Myometrial cell (primary cell): Measurements from ENCODE around the gene ADAMTSL4. TPM values are rescaled to one million over a fixed set of nuclear protein-coding genes. Genes with fewer than 3 reads are reported as not detected.

Source experiments
- total RNA-seq: library from RNA; depleted of rRNA; stranded (reverse); fragments of >200 nt; gene quantifications from 2 replicates; pipeline ENCODE4 v1.2.3, GENCODE V29; 2015

The ADAMTSL4 gene
- 13.8 and 14.9 TPM in 2 replicates for total RNA-seq

DNA sequence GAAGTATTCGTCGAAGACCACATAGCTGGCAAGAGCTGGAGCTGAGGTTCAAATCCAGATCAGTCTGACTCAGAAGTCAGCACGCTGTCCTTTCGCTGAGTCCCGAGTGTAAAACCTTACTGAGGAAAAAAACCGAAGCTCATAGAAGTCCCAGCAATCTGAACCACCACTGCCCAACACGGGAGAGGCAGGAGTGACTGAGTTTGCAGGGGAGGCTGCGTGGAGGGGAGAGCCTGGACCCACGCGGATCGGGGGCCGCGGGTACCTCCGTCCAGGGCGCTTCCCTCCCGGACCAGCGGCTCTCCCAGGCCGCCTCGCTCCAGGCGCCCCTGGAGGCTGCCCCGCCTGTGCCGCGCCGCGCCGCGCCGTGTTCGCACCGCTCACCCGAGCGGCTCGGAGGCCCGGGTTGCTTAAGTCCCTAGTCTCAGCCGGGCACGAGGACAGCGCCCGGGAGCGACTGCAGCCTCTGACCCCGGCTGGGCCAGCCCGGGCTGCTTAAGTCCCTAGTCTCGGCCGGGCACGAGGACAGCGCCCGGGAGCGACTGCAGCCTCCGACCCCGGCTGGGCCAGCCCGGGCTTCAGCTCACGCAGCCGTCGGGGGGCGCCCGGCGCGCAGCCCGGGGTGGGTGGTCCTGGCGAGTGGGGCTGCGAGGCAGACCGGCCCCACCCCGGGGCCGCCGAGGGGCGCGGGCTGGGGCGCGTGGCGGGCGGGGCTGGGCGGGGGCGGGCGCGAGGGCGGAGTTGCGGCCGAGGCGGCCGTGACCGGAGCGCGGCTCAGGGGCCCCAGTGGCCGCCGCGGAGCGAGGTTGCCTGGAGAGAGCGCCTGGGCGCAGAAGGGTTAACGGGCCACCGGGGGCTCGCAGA lies at the start of gene ADAMTSL4:
TSS of gene ADAMTSL4 (plus strand) at position 777 of the 864 bp plus-strand sequence. CDS start 2,881 bp downstream, outside the sequence.

DNA sequence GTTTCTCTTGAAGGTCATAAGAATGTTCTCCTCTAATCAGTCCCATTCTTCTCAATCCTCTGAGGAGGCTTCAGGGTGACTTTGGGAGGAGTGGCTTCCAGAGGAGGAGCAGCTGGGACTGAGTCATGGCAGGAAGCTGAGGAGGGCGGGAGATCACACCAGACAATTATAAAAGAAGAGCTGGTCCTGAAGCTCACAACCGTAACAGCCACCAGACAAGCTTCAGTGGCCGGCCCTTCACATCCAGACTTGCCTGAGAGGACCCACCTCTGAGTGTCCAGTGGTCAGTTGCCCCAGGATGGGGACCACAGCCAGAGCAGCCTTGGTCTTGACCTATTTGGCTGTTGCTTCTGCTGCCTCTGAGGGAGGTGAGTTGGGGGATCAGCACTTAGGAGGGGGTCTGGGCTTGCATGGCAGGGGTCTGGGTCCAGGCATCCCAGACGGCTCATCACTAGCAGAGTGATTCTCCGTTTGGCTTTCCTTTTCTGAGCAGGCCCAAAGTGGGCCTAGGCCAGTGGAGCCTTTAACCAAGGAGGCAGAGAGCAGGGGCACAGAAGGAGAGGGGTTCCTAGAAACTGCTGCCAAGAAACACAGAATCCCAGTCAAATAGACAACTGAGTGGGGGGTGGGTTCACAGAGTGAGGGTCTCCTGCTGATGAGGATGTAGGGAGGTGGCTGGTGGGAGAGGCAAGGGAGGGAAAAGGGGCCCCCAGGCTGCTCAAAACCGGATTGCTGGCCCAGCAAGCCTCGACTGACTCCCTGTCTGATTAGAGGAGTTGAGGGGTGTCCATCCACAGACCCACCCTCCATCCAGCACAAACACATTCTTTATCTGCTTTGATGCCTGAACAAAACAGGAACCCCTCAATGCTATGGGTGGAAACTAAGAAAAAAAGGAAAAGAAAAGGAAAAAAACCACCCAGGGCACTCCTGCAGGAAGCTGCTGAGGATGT lies 41.0 kb upstream of the ADAMTSL4 start, which contains the start of gene ECM1:
TSS of gene ECM1 (plus strand) at position 198 of the 953 bp plus-strand sequence. CDS start at position 299, 101 bp downstream.

DNA sequence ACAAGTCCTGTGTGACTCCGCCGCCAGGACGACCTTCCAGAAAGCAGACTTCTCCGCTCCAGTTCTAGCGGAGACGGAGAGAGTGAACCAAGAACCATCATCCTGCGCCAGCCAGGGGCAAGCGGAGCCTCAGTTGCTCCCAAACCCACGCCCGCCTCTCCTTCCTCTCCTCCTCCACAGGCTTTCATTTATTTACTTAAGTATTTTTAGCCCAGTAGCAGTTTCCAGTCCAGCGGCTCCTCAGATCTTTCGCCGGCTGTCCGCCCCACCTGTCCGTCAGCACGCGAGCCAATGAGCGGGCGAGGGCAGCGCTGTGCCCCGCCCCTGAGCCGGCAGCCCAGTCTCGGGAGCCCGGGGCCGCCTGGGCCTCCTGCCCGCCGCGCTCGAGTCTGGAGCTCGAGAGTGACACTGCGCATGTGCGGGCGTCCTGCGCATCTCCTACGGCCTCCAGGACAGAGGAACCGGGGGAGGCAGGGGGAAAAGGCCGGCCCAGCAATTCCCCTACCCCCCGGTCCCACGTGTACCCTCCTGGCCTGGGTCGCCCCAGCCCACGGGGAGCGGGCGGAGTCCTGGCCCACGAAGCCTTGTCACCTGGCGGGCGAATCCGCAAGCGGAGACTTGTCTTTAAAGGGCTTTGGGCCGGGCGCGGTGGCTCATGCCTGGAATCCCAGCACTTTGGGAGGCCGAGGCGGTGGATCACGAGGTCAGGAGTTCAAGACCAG lies 33.7 kb upstream of the ADAMTSL4 start, which contains the start of gene FALEC:
TSS of gene FALEC (plus strand) at position 425 of the 722 bp plus-strand sequence.

DNA sequence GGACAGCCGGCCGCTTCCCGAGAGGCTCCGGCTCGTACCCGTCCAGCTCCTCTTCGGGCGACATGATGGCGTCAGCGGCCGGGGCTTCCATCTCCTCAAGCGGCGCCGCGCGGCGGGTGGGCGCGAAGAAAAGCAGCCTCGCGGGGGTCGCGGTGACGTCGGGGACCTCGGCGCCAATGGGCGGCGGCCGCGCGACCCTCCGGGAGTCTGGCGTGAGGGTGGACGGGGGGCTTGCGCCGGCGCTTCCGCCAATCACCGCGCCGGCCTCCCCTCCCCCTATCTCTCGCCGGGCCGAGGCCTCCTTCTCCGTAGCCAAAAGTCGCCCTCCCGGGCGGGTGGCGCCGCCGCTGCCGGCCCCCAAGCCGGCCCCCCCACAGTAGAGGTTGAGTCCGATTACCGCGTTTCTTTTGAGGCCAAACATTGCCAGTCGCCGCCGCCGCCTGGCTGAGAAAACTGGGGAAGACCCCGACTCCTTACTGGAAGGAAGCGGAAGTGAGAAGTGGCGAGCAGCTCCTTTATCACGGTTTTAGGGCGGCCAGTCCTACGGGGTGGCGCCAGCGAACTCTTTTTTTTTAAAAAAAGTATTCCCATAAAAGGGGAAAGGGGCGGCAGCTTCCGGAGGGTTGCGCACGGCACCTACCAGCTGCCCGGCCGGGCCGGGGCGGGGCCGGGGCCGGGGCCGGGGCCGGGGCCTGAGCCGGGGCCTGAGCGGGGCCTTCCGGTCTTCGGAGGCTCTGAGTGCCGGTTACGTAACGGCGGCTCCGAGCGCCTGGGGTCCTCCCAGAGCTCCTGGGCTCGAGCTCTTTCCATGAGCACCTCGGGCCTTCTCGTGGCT lies 30.1 kb downstream of the ADAMTSL4 start, which contains the start of gene MCL1:
TSS of gene MCL1 (minus strand) at position 501 of the 835 bp plus-strand sequence. CDS start at position 421, 80 bp downstream.

Other genes with a start within 250 kb of the ADAMTSL4 start
- gene PRPF3, start 227.9 kb upstream of the ADAMTSL4 start, total RNA-seq: 23.9 and 26.8 TPM in 2 replicates
- gene RPRD2, start 185.3 kb upstream of the ADAMTSL4 start, total RNA-seq: 8.0 and 9.2 TPM in 2 replicates
- gene TARS2, start 62.0 kb upstream of the ADAMTSL4 start, total RNA-seq: 19.6 and 21.8 TPM in 2 replicates
- gene ECM1, start 41.3 kb upstream of the ADAMTSL4 start, total RNA-seq: 67.0 and 86.5 TPM in 2 replicates
- gene FALEC, start 33.7 kb upstream of the ADAMTSL4 start, total RNA-seq: 0.86 TPM in 1 of 2 replicates, not detected in the other
- 189 and 206 TPM in 2 replicates for gene MCL1, start 30.2 kb downstream of the ADAMTSL4 start, total RNA-seq
- gene ENSA, start 80.2 kb downstream of the ADAMTSL4 start, total RNA-seq: 85.1 and 104 TPM in 2 replicates
- gene GOLPH3L, start 147.7 kb downstream of the ADAMTSL4 start, total RNA-seq: 16.5 and 18.5 TPM in 2 replicates
- not detected in 2 replicates for gene HORMAD1, start 171.5 kb downstream of the ADAMTSL4 start, total RNA-seq
- 0.29 and 1.2 TPM in 2 replicates for gene CTSS, start 216.4 kb downstream of the ADAMTSL4 start, total RNA-seq